ENCODE results near the gene CEBPG. TPM values are rescaled to one million over a fixed set of nuclear protein-coding genes. Genes with fewer than 3 reads are reported as not detected.

CEBPG gene
- total and polyA plus RNA-seq, 4 donors: 8.6 to 32.2 (median 26.1) TPM

GRCh38 chr19:33390101-33390907, 16.8 kb downstream of the CEBPG start:
- no peak overlapping the region for H3K27ac ChIP-seq (ENCODE audit: low read depth in 1 of 2, low read length in 2 of 2)
- H3K27me3 ChIP-seq (ENCODE audit: control insufficient read depth in 1 of 2, insufficient read depth in 2 of 2, low read length in 1 of 2): no peaks in the 10 kb centered on the region
- 82 to 85% methylated on average over 19 of the region's 19 CpGs for WGBS, 2 donors
- H3K4me1 ChIP-seq (ENCODE audit: control insufficient read depth in 1 of 2, insufficient read depth in 2 of 2, low read length in 2 of 2): no peaks in the 10 kb centered on the region
- H3K9me3 ChIP-seq (ENCODE audit: control insufficient read depth, low read length): no peaks in the 10 kb centered on the region
- ATAC-seq (ENCODE audit: low FRiP score) (peak; percentile 41), DNase-seq (peak; percentile 69 to 84)
- intact Hi-C loops (cut with DNase I): no loop called here
- no peak overlapping the region for H3K4me3 ChIP-seq (ENCODE audit: low read length in 2 of 2)
- H3K36me3 ChIP-seq (ENCODE audit: control insufficient read depth in 1 of 2, insufficient read depth in 2 of 2, low read length in 1 of 2): no peaks in the 10 kb centered on the region

DNA sequence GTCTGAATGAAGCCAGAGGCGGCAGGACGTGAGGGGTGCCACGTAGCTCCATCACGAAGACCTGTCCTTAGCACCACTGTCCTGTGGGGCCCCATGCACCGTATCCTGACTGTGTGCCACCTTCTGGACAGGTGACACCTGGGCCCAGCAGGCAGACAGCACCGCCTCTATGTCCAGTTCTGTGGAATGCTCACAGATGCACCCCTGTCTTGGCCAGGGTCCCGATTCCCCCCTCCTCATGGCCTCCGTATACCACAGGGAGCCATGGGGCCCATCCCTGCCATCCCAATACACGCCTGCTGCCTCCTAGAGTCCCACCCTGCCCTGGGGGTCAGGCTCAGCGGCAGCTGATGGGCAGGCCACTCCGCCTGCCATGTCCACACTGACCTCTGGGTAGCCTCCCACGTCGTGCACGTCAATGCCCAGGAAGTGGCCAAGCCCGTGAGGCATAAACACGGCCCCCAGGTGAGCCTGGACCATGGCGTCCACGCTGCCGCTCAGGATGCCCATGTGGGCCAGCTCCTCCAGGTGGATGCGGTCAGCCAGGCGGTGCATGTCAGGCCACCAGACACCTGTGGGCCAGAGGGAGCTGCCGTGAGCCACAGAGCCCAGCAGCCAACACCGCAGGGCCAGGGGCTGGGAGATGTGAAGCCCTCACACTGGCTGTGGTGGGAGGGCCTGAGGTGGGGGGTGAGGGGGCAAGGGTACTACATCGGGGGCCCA, 17.6 kb downstream of the CEBPG start:
- Histone ChIP-seq H3K27me3 (ENCODE audit: control insufficient read depth in 1 of 2, insufficient read depth in 2 of 2, low read length in 1 of 2) (no peaks in the 10 kb centered on the region), H3K4me3 (ENCODE audit: low read length in 2 of 2) (no peak overlapping the region), H3K9me3 (ENCODE audit: control insufficient read depth, low read length) (no peaks in the 10 kb centered on the region), H3K4me1 (ENCODE audit: control insufficient read depth in 1 of 2, insufficient read depth in 2 of 2, low read length in 2 of 2) (no peaks in the 10 kb centered on the region), H3K36me3 (ENCODE audit: control insufficient read depth in 1 of 2, insufficient read depth in 2 of 2, low read length in 1 of 2) (no peaks in the 10 kb centered on the region), H3K27ac (ENCODE audit: low read depth in 1 of 2, low read length in 2 of 2) (no peak overlapping the region)
- WGBS, 2 donors: 89 to 94% methylated on average over 24 of the region's 24 CpGs
- peak; percentile 50 to 73 for DNase-seq
- intact Hi-C loops (cut with DNase I): no loop called here
- no peak for ATAC-seq (ENCODE audit: low FRiP score)

DNA sequence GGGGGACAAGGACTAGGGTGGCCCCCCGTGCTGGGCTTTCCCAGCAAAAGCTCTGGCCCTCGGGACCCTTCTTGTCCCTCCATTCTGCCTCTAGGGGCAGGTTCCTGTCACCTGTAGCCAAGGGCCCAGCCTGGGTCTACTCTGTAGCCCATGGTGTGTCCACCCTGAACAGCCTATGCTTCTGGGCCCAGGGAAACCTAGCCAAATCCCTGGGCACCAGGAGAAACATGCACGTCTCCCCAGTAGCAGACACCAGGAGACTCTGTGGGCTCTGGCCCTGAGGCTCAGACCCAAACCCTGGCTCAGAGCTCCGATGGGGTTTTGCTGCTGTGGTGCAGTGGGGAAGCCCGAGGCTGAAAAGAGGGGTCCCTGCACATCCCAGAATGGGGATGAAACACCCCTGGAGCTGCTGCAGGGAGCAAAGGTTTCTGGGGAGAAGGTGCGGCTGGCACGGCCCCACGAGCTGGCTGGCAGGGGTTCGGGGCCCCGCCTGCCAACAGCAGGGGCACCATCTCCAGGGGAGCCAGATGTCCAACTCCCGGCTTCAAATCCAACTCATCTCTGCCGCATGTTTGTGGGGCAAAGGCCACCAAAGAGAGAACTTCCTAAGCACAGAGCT, 18.2 kb downstream of the CEBPG start:
- H3K4me1 ChIP-seq (ENCODE audit: control insufficient read depth in 1 of 2, insufficient read depth in 2 of 2, low read length in 2 of 2): no peaks in the 10 kb centered on the region
- no peak overlapping the region for H3K4me3 ChIP-seq (ENCODE audit: low read length in 2 of 2)
- WGBS, 2 donors: 83% methylated on average over 11 to 12 of the region's 12 CpGs
- DNase-seq (peak in 1 of 2 donors; percentile 64), ATAC-seq (ENCODE audit: low FRiP score) (no peak)
- intact Hi-C loops (cut with DNase I): no loop called here
- H3K27ac ChIP-seq (ENCODE audit: low read depth in 1 of 2, low read length in 2 of 2): no peak overlapping the region
- no peaks in the 10 kb centered on the region for H3K36me3 ChIP-seq (ENCODE audit: control insufficient read depth in 1 of 2, insufficient read depth in 2 of 2, low read length in 1 of 2)
- H3K27me3 ChIP-seq (ENCODE audit: control insufficient read depth in 1 of 2, insufficient read depth in 2 of 2, low read length in 1 of 2): no peaks in the 10 kb centered on the region
- no peaks in the 10 kb centered on the region for H3K9me3 ChIP-seq (ENCODE audit: control insufficient read depth, low read length)

- ATAC-seq (ENCODE audit: low FRiP score) (no peak), DNase-seq (peak; percentile 45 to 77)
- H3K27ac ChIP-seq (ENCODE audit: low read depth in 1 of 2, low read length in 2 of 2): no peak overlapping the region
- no peaks in the 10 kb centered on the region for H3K36me3 ChIP-seq (ENCODE audit: control insufficient read depth in 1 of 2, insufficient read depth in 2 of 2, low read length in 1 of 2)
- H3K4me1 ChIP-seq (ENCODE audit: control insufficient read depth in 1 of 2, insufficient read depth in 2 of 2, low read length in 2 of 2): no peaks in the 10 kb centered on the region
- H3K4me3 ChIP-seq (ENCODE audit: low read length in 2 of 2): no peak overlapping the region
- WGBS, 2 donors: 63 to 70% methylated on average over 28 to 39 of the region's 39 CpGs
- H3K9me3 ChIP-seq (ENCODE audit: control insufficient read depth, low read length): no peaks in the 10 kb centered on the region
- H3K27me3 ChIP-seq (ENCODE audit: control insufficient read depth in 1 of 2, insufficient read depth in 2 of 2, low read length in 1 of 2): no peaks in the 10 kb centered on the region
- intact Hi-C loops (cut with DNase I): no loop called here
These were observed 19.1 kb downstream of the CEBPG start for GRCh38 chr19:33392341-33393285.

- Histone ChIP-seq H3K4me1 (ENCODE audit: control insufficient read depth in 1 of 2, insufficient read depth in 2 of 2, low read length in 2 of 2) (no peaks in the 10 kb centered on the region), H3K27me3 (ENCODE audit: control insufficient read depth in 1 of 2, insufficient read depth in 2 of 2, low read length in 1 of 2) (no peaks in the 10 kb centered on the region), H3K4me3 (ENCODE audit: low read length in 2 of 2) (no peak overlapping the region), H3K27ac (ENCODE audit: low read depth in 1 of 2, low read length in 2 of 2) (no peak overlapping the region), H3K9me3 (ENCODE audit: control insufficient read depth, low read length) (no peaks in the 10 kb centered on the region), H3K36me3 (ENCODE audit: control insufficient read depth in 1 of 2, insufficient read depth in 2 of 2, low read length in 1 of 2) (no peaks in the 10 kb centered on the region)
- intact Hi-C loops (cut with DNase I): no loop called here
- DNase-seq (peak; percentile 47 to 73), ATAC-seq (ENCODE audit: low FRiP score) (no peak)
- 91 to 93% methylated on average over 17 to 21 of the region's 21 CpGs for WGBS, 2 donors
These were observed 19.9 kb downstream of the CEBPG start for GRCh38 chr19:33393286-33394005.

GRCh38 chr19:33394006-33394722, 20.7 kb downstream of the CEBPG start:
- Histone ChIP-seq H3K27ac (ENCODE audit: low read depth in 1 of 2, low read length in 2 of 2) (no peak overlapping the region), H3K9me3 (ENCODE audit: control insufficient read depth, low read length) (no peaks in the 10 kb centered on the region), H3K4me1 (ENCODE audit: control insufficient read depth in 1 of 2, insufficient read depth in 2 of 2, low read length in 2 of 2) (no peaks in the 10 kb centered on the region), H3K36me3 (ENCODE audit: control insufficient read depth in 1 of 2, insufficient read depth in 2 of 2, low read length in 1 of 2) (no peaks in the 10 kb centered on the region), H3K4me3 (ENCODE audit: low read length in 2 of 2) (no peak overlapping the region), H3K27me3 (ENCODE audit: control insufficient read depth in 1 of 2, insufficient read depth in 2 of 2, low read length in 1 of 2) (no peaks in the 10 kb centered on the region)
- peak; percentile 82 to 88 for DNase-seq
- ATAC-seq (ENCODE audit: low FRiP score): peak; percentile 31
- intact Hi-C loops (cut with DNase I): no loop called here
- 76 to 82% methylated on average over 30 of the region's 30 CpGs for WGBS, 2 donors

DNA sequence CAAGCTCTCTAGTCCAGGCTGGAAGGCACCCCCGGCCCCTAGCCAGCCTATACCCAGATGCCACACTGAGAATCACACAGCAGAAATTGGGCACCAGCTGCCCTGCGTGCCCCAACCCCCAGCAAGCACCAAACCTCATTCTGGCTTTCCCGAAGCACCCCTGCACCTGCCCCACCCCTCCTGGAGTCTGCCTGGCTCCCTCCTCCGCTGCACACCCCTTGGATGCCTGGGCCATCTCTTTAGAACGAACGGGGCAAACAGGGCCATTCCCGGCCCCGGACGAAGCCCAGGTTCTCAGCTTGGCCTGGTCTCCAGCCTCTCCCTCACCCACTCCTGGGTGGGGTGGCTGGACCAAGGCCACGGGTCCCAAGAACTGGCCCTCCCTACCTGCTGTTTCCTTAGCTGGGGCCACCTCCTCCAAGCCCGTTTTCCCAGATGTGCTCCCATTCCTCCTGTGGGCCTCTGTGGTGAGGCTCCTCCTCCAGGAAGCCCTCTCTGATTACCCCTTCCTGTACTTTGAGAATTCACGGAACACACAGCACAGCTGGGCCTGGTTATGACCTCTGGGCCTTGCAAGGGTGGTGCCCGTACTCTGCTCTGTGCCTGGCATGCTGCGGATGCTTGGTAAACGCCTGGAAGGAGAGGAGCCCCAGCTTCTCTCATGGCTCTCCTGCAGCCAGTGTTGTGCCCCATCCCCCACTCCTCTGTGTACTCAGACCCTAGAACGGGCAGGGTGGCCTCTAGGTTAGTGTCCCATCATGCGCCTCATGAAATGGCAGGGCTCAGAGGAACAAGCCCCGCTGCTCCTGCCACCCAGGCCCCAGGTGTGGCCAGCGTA, 21.4 kb downstream of the CEBPG start:
- DNase-seq (no peak), ATAC-seq (ENCODE audit: low FRiP score) (no peak)
- H3K4me3 ChIP-seq (ENCODE audit: low read length in 2 of 2): no peak overlapping the region
- intact Hi-C loops (cut with DNase I): no loop called here
- no peaks in the 10 kb centered on the region for H3K27me3 ChIP-seq (ENCODE audit: control insufficient read depth in 1 of 2, insufficient read depth in 2 of 2, low read length in 1 of 2)
- no peaks in the 10 kb centered on the region for H3K4me1 ChIP-seq (ENCODE audit: control insufficient read depth in 1 of 2, insufficient read depth in 2 of 2, low read length in 2 of 2)
- H3K9me3 ChIP-seq (ENCODE audit: control insufficient read depth, low read length): no peaks in the 10 kb centered on the region
- 77 to 82% methylated on average over 19 of the region's 19 CpGs for WGBS, 2 donors
- H3K27ac ChIP-seq (ENCODE audit: low read depth in 1 of 2, low read length in 2 of 2): no peak overlapping the region
- H3K36me3 ChIP-seq (ENCODE audit: control insufficient read depth in 1 of 2, insufficient read depth in 2 of 2, low read length in 1 of 2): no peaks in the 10 kb centered on the region

All from aorta (tissue), 5 donors.